Gastroesophageal sphincter (tissue), 4 donors: ENCODE results near the gene TNIP1. TPM values are rescaled to one million over a fixed set of nuclear protein-coding genes. Genes with fewer than 3 reads are reported as not detected.

Experiments
- ATAC-seq: fragments of 150-250 bp; one replicate; pipeline ENCODE4 v1.9.1; 2016; ENCODE audit warnings: mild to moderate bottlenecking, moderate library complexity
- H3K27ac ChIP-seq, 4 donors: fragments of 200-600 bp; sonication (generic) in 3 of 4; 1 replicate in 3 of 4; 2 replicates in 1 of 4; pipeline ENCODE4 v1.5.1; 2016 to 2019
- H3K27me3 ChIP-seq: fragments of 200-600 bp; sonication (generic); one replicate; pipeline ENCODE4 v1.5.1; 2019
- H3K36me3 ChIP-seq, 2 donors: fragments of 200-600 bp; sonication (generic); one replicate each; pipeline ENCODE4 v1.5.1; 2019; ENCODE audit warnings: control low read depth in 1 of 2
- H3K4me1 ChIP-seq, 3 donors: fragments of 200-600 bp; sonication (generic); 1 replicate in 2 of 3; 2 replicates in 1 of 3; pipeline ENCODE4 v1.5.1; 2016 to 2019; ENCODE audit warnings: control low read depth in 2 of 3
- H3K4me3 ChIP-seq, 2 donors: fragments of 200-600 bp; sonication (generic); one replicate each; pipeline ENCODE4 v1.5.1; 2019; ENCODE audit warnings: mild to moderate bottlenecking in 1 of 2, moderate library complexity in 1 of 2
- H3K9me3 ChIP-seq, 3 donors: fragments of 200-600 bp; sonication (generic); one replicate each; pipeline ENCODE4 v1.5.1; 2017 to 2019; ENCODE audit warnings: control low read depth in 2 of 3
- CTCF ChIP-seq, 4 experiments: fragments of 200-600 bp in 2 of 4; fragments of 450-650 bp in 2 of 4; sonication (generic) in 1 of 4; IDR thresholded peaks; one replicate each; pipeline ENCODE4 v1.5.1; 2017 to 2019; ENCODE audit warnings: antibody characterized with exemption in 4 of 4, mild to moderate bottlenecking in 2 of 4, moderate library complexity in 2 of 4
- EP300 ChIP-seq: sonication (generic); formaldehyde crosslinking; IDR thresholded peaks from one replicate; pipeline ENCODE4 v1.6.1; 2017; ENCODE audit warnings: antibody characterized with exemption, mild to moderate bottlenecking
- POLR2A ChIP-seq, 2 donors: fragments of 450-650 bp; IDR thresholded peaks; one replicate each; pipeline ENCODE4 v1.6.1; 2017; ENCODE audit warnings: antibody characterized with exemption in 2 of 2, mild to moderate bottlenecking in 2 of 2, moderate library complexity in 1 of 2
- POLR2AphosphoS5 ChIP-seq: sonication (generic); formaldehyde crosslinking; IDR thresholded peaks from one replicate; pipeline ENCODE4 v1.6.1; 2017; ENCODE audit warnings: antibody characterized with exemption
- WGBS, 2 donors: methylation state at CpG; one replicate each; pipeline ENCODE4 v1.1.5; 2018; ENCODE audit warnings: low coverage in 1 of 2; 5-methylcytosine and 5-hydroxymethylcytosine counted together
- total RNA-seq, 4 donors: library from RNA; depleted of rRNA; stranded (reverse); fragments of >200 nt; gene quantifications; one replicate each; pipeline ENCODE4 v1.1.0, GENCODE V29; 2016

Gene TNIP1
- total RNA-seq, 4 donors from 2014 or later, result 74.2 to 142 (median 97.9) TPM

GRCh38 chr5:151058301-151058700 lies 22.5 kb downstream of the TNIP1 start:
- ATAC-seq, result no peak
- H3K27me3 ChIP-seq, result no peaks in the 10 kb centered on the region
- H3K27ac ChIP-seq, result no peak overlapping the region
- H3K4me1 ChIP-seq, result peaks cover 8 to 43% (median 20%) of the 10 kb centered on the region in 3 donors
- peaks cover 0 to 95% of the 10 kb centered on the region in 2 donors for H3K36me3 ChIP-seq
- TF ChIP-seq CTCF (IDR thresholded peaks at IDR 0.05) (no peak), POLR2A (IDR thresholded peaks at IDR 0.05) (no peak), POLR2AphosphoS5 (no peak), EP300 (no peak)
- WGBS, 2 donors, result 80% methylated on average over 1 of the region's 5 CpGs
- no peak overlapping the region for H3K4me3 ChIP-seq
- no peaks in the 10 kb centered on the region for H3K9me3 ChIP-seq

- WGBS, 2 donors, result 62 to 94% methylated on average over 2 to 5 of the region's 25 CpGs
- Histone ChIP-seq H3K36me3 (peaks cover 0 to 87% of the 10 kb centered on the region in 2 donors), H3K4me1 (peaks cover 3 to 37% (median 16%) of the 10 kb centered on the region in 3 donors), H3K27me3 (no peaks in the 10 kb centered on the region), H3K27ac (no peak overlapping the region), H3K9me3 (no peaks in the 10 kb centered on the region), H3K4me3 (no peak overlapping the region)
- no peak for ATAC-seq
- no peak for TF ChIP-seq POLR2A (IDR thresholded peaks at IDR 0.05)
- no peak for TF ChIP-seq CTCF (IDR thresholded peaks at IDR 0.05)
- no peak for TF ChIP-seq POLR2AphosphoS5
- no peak for TF ChIP-seq EP300
Measured at GRCh38 chr5:151056379-151057325, 24.2 kb downstream of the TNIP1 start.

- 89 to 100% methylated on average over 1 to 5 of the region's 6 CpGs for WGBS, 2 donors
- no peak overlapping the region for H3K4me3 ChIP-seq
- no peaks in the 10 kb centered on the region for H3K27me3 ChIP-seq
- H3K4me1 ChIP-seq, result peaks cover 3 to 27% (median 15%) of the 10 kb centered on the region in 3 donors
- no peak overlapping the region for H3K27ac ChIP-seq
- H3K36me3 ChIP-seq, result peaks cover 0 to 85% of the 10 kb centered on the region in 2 donors
- TF ChIP-seq POLR2AphosphoS5 (no peak), EP300 (no peak), POLR2A (IDR thresholded peaks at IDR 0.05) (no peak), CTCF (IDR thresholded peaks at IDR 0.05) (no peak)
- ATAC-seq, result no peak
- no peaks in the 10 kb centered on the region for H3K9me3 ChIP-seq
Measured at GRCh38 chr5:151055336-151055735, 25.5 kb downstream of the TNIP1 start.

GRCh38 chr5:151054709-151055108 lies 26.1 kb downstream of the TNIP1 start:
- TF ChIP-seq POLR2A (IDR thresholded peaks at IDR 0.05), result no peak
- no peak for TF ChIP-seq POLR2AphosphoS5
- no peak for TF ChIP-seq CTCF (IDR thresholded peaks at IDR 0.05)
- TF ChIP-seq EP300, result no peak
- H3K27me3 ChIP-seq, result no peaks in the 10 kb centered on the region
- WGBS, 2 donors, result 76 to 83% methylated on average over 1 to 2 of the region's 3 CpGs
- H3K9me3 ChIP-seq, result no peaks in the 10 kb centered on the region
- ATAC-seq, result no peak
- H3K4me3 ChIP-seq, result no peak overlapping the region
- peaks cover 0 to 85% of the 10 kb centered on the region in 2 donors for H3K36me3 ChIP-seq
- peaks cover 0 to 21% (median 9%) of the 10 kb centered on the region in 3 donors for H3K4me1 ChIP-seq
- H3K27ac ChIP-seq, result no peak overlapping the region
